Right ventricle myocardium inferior (tissue), 1 donor: Measurements from ENCODE around the gene CLEC4E. TPM values are rescaled to one million over a fixed set of nuclear protein-coding genes. Genes with fewer than 3 reads are reported as not detected.

ENCODE experiments used
- ATAC-seq: fragments of 200-7000 bp; cut with Tn5 transposase; one replicate; pipeline ENCODE4 v1.9.1; 2020; ENCODE audit warnings: mild to moderate bottlenecking, moderate library complexity
- DNase-seq: peaks from one replicate; pipeline ENCODE4 v3.0.0; 2021; ENCODE audit errors: missing footprints
- intact Hi-C: fragments of 100-400 bp; cut with DNase I; formaldehyde crosslinking; loops from one replicate; pipeline ENCODE4 v1.11.0; 2022
- total RNA-seq: library from RNA; stranded (reverse); fragmentation: NEBNext Ultra II Directional; extraction: Animal tissue kit (Norgen Biotek cat#: 25700); gene quantifications from one replicate; pipeline ENCODE4 v1.2.1, GENCODE V29; 2021
- donor health status: DM: no; HTN: yes; CAD: no; lungs with severe emphysema.

CLEC4E gene
- total RNA-seq, 1 donor from 2014 or later: 1.4 TPM

DNA sequence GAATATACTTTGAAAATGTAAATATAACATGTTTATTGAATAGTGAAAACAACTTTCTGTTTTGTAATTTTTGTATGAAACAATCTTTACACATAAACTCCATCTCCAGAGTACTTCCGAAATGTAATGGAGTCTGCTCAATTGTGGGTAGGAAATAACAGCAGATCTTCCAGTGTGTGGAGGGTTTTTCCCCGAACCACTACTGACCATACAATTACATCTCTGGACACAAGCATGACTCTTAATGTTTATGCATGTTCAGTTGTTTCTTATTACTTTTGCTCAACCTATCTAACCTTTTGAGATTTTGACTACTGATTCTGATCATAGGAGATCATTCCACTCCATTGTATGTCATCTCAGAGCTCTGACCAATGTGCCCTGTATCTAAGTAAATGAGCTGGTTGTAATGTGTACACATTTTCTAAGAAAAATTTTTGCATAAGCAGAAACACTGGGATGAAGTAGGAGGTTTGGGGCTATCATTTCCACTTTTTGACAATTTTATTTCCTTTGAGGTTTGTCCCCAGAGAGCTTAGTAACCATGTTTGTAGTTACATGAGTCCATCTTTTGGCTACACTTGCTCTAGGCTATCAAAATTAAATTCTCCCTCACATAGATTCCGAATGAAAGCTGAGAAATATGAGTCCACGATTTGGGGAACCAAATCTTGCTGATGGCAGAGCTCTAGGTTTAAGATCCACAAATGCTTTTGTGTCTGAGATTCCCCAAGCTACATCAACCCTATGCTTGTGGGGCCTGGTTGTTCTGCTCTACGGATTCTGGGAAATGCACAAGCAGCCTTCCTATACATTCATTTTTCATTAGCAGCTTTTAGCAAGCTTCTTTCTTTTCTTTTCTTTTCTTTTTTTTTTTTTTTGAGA lies 48.8 kb downstream of the CLEC4E start:
- ATAC-seq (no peak), DNase-seq (no peak)
- intact Hi-C loops: no loop called here

Other genes with a start within 250 kb of the CLEC4E start
- gene CLEC6A, start 84.9 kb downstream of the CLEC4E start, total RNA-seq: not detected
- 0.11 TPM for gene CLEC4D, start 27.4 kb downstream of the CLEC4E start, total RNA-seq
- 0.08 TPM for gene AICDA, start 72.0 kb upstream of the CLEC4E start, total RNA-seq
- 56.0 TPM for gene MFAP5, start 121.9 kb upstream of the CLEC4E start, total RNA-seq
- gene RIMKLB, start 157.1 kb upstream of the CLEC4E start, total RNA-seq: 12.5 TPM